HG02852 (cell line): ENCODE data around the gene RGN.
"Not testable (repeated sequence)": the region's sequence is repeated elsewhere in the genome, so short reads cannot be mapped to it uniquely, and the experiment has no call there.

Experiments used
- ATAC-seq: cut with Tn5 transposase; IDR thresholded peaks from one replicate; pipeline ENCODE4 v1.9.1; 2021; ENCODE audit warnings: mild to moderate bottlenecking, moderate library complexity; ENCODE audit not compliant: unreplicated experiment

Gene RGN

GRCh38 chrX:47116551-47117110 lies 38.4 kb downstream of the RGN start:
- not testable (repeated sequence) for ATAC-seq

- ATAC-seq, result not testable (repeated sequence)
Measured at GRCh38 chrX:47124466-47124865, 46.2 kb downstream of the RGN start.

- ATAC-seq, result peak; percentile 97
Measured at GRCh38 chrX:47129157-47129898, 51.1 kb downstream of the RGN start.

- no peak for ATAC-seq
Measured at GRCh38 chrX:47129899-47130358, 51.7 kb downstream of the RGN start.

GRCh38 chrX:47133493-47133892 lies 55.2 kb downstream of the RGN start:
- no peak for ATAC-seq

- ATAC-seq, result not testable (repeated sequence)
Measured at GRCh38 chrX:47135650-47136049, 57.4 kb downstream of the RGN start.

GRCh38 chrX:47138171-47138570 lies 59.9 kb downstream of the RGN start:
- no peak for ATAC-seq
